MM.1S (cell line): ENCODE data around the gene UIMC1.
"Not testable (repeated sequence)": the region's sequence is repeated elsewhere in the genome, so short reads cannot be mapped to it uniquely, and the experiment has no call there.

Experiments
- DNase-seq: peaks from one replicate; pipeline ENCODE4 v3.0.0-alpha.2; 2015
- H2AFZ ChIP-seq: fragments of 300-600 bp; sonication (generic); 2 replicates; pipeline ENCODE4 v1.6.0; 2016; ENCODE audit warnings: antibody characterized with exemption, low read length
- H3F3A ChIP-seq: fragments of 300-600 bp; sonication (generic); 2 replicates; pipeline ENCODE4 v1.6.1; 2016; ENCODE audit warnings: mild to moderate bottlenecking, antibody characterized with exemption, low read length, moderate library complexity, mixed read lengths; ENCODE audit not compliant: insufficient read depth
- H3K27ac ChIP-seq: fragments of 300-600 bp; sonication (generic); 2 replicates; pipeline ENCODE4 v1.5.1; 2016; ENCODE audit warnings: mild to moderate bottlenecking, low read length
- H3K27me3 ChIP-seq: fragments of 300-600 bp; sonication (generic); replicated peaks from 2 replicates; pipeline ENCODE4 v1.6.0; 2016; ENCODE audit warnings: low read length; ENCODE audit not compliant: insufficient read depth
- H3K36me3 ChIP-seq: fragments of 300-600 bp; sonication (generic); replicated peaks from 2 replicates; pipeline ENCODE4 v1.6.1; 2016; ENCODE audit warnings: mild to moderate bottlenecking, low read length, mixed read lengths; ENCODE audit not compliant: insufficient read depth
- H3K4me1 ChIP-seq: fragments of 300-600 bp; sonication (generic); 2 replicates; pipeline ENCODE4 v1.6.1; 2016; ENCODE audit warnings: low read length, mixed read lengths
- H3K4me2 ChIP-seq: fragments of 300-600 bp; sonication (generic); 2 replicates; pipeline ENCODE4 v1.6.0; 2016; ENCODE audit warnings: low read depth, low read length
- H3K4me3 ChIP-seq: fragments of 300-600 bp; sonication (generic); 2 replicates; pipeline ENCODE4 v1.5.1; 2016; ENCODE audit warnings: low read length, mixed read lengths
- H3K79me2 ChIP-seq: fragments of 300-600 bp; sonication (generic); 2 replicates; pipeline ENCODE4 v1.6.1; 2016; ENCODE audit warnings: mixed run types, low read length, mixed read lengths
- H3K9ac ChIP-seq: fragments of 300-600 bp; sonication (generic); 2 replicates; pipeline ENCODE4 v1.6.1; 2016; ENCODE audit warnings: low read length, mixed read lengths
- H3K9me2 ChIP-seq: fragments of 300-600 bp; sonication (generic); replicated peaks from 2 replicates; pipeline ENCODE4 v1.6.1; 2016; ENCODE audit warnings: mild to moderate bottlenecking, low read length, mixed read lengths; ENCODE audit not compliant: insufficient read depth
- H3K9me3 ChIP-seq: fragments of 300-600 bp; sonication (generic); replicated peaks from 2 replicates; pipeline ENCODE4 v1.6.1; 2016; ENCODE audit warnings: mild to moderate bottlenecking, low read length, mixed read lengths; ENCODE audit not compliant: insufficient read depth
- H4K20me1 ChIP-seq: fragments of 300-600 bp; sonication (generic); 2 replicates; pipeline ENCODE4 v1.6.1; 2016; ENCODE audit warnings: mild to moderate bottlenecking, low read length, moderate library complexity, mixed read lengths; ENCODE audit not compliant: insufficient read depth
- EZH2 ChIP-seq: fragments of 300-600 bp; sonication (generic); optimal IDR thresholded peaks from 2 replicates; pipeline ENCODE3; 2017; ENCODE audit warnings: low read depth, mild to moderate bottlenecking, antibody characterized with exemption, low read length, mixed read lengths
- EZH2phosphoT487 ChIP-seq: fragments of 300-600 bp; sonication (generic); IDR thresholded peaks from 2 replicates; pipeline ENCODE4 v1.6.1; 2018; ENCODE audit warnings: antibody characterized with exemption, low read length
- TF ChIP-seq, protein P1 (sequence below): fragments of 300-600 bp; sonication (generic); IDR thresholded peaks from 2 replicates; pipeline ENCODE4 v1.5.1; 2016; ENCODE audit warnings: antibody characterized with exemption, low read length, mixed read lengths

The UIMC1 gene

DNA sequence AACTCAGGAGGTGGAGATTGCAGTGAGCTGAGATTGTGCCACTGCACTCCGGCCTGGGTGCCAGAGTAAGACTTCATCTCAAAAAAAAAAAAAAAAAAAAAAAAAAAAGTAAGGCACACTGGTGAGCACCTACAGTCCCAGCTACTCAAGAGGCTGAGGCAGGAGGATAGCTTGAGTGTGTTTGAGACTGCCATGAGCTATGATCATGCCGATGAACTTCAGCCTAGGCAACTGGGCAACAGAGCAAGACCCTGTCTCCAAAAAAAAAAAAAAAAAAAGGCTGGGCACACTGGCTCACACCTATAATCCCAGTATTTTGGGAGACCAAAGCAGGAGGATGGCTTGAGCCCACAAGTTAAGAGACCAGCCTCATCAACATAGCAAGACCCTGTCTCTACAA is 20.3 kb downstream of the UIMC1 start:
- no peak overlapping the region for H3K9ac ChIP-seq
- H3K4me2 ChIP-seq, result no peak overlapping the region; the same call in 1 of the 2 replicates
- TF ChIP-seq EZH2 (no peak), EZH2phosphoT487 (no peak)
- TF ChIP-seq, protein P1, sequence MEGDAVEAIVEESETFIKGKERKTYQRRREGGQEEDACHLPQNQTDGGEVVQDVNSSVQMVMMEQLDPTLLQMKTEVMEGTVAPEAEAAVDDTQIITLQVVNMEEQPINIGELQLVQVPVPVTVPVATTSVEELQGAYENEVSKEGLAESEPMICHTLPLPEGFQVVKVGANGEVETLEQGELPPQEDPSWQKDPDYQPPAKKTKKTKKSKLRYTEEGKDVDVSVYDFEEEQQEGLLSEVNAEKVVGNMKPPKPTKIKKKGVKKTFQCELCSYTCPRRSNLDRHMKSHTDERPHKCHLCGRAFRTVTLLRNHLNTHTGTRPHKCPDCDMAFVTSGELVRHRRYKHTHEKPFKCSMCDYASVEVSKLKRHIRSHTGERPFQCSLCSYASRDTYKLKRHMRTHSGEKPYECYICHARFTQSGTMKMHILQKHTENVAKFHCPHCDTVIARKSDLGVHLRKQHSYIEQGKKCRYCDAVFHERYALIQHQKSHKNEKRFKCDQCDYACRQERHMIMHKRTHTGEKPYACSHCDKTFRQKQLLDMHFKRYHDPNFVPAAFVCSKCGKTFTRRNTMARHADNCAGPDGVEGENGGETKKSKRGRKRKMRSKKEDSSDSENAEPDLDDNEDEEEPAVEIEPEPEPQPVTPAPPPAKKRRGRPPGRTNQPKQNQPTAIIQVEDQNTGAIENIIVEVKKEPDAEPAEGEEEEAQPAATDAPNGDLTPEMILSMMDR, result no peak
- H3K9me3 ChIP-seq, result no peaks in the 10 kb centered on the region
- no peaks in the 10 kb centered on the region; the same call in 1 of the 2 replicates for H3K36me3 ChIP-seq
- H3K9me2 ChIP-seq, result no peaks in the 10 kb centered on the region
- no peak overlapping the region for H3K4me3 ChIP-seq
- H3K27ac ChIP-seq, result peak overlapping the region; percentile 45; the same call in 1 of the 2 replicates
- DNase-seq, result no peak
- H3K27me3 ChIP-seq, result no peaks in the 10 kb centered on the region
- H3K79me2 ChIP-seq, result peaks cover 93% of the 10 kb centered on the region
- peaks cover 13% of the 10 kb centered on the region for H3K4me1 ChIP-seq
- H2AFZ ChIP-seq, result no peak overlapping the region
- no peaks in the 10 kb centered on the region; the same call in 1 of the 2 replicates for H4K20me1 ChIP-seq
- H3F3A ChIP-seq, result peaks cover 4% of the 10 kb centered on the region; the same call in 1 of the 2 replicates

- H3K4me2 ChIP-seq, result peak overlapping the region; percentile 48; the same call in 1 of the 2 replicates
Observed at GRCh38 chr5:176985516-176985915, 21.1 kb downstream of the UIMC1 start.

DNA sequence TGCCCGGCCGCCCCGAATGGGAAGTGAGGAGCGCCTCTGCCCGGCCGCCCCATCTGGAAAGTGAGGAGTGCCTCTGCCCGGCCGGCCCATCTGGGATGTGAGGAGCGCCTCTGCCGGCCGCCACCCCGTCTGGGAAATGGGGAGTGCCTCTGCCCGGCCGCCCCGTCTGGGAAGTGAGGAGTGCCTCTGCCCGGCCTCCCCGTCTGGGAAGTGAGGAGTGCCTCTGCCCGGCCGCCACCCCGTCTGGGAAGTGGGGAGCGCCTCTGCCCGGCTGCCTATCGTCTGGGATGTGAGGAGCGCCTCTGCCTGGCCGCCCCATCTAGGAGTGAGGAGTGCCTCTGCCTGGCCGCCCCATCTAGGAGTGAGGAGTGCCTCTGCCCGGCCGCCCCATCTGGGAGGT is 22.4 kb downstream of the UIMC1 start:
- not testable (repeated sequence) for H3K9me2 ChIP-seq, H3K27ac ChIP-seq, H3K9ac ChIP-seq, H4K20me1 ChIP-seq, H3K9me3 ChIP-seq, H3K4me3 ChIP-seq, H3K4me2 ChIP-seq, H3F3A ChIP-seq, DNase-seq, H2AFZ ChIP-seq, H3K27me3 ChIP-seq, H3K36me3 ChIP-seq
- H3K4me1 ChIP-seq, result peaks cover 13% of the 10 kb centered on the region
- peaks cover 90% of the 10 kb centered on the region for H3K79me2 ChIP-seq

More at GRCh38 chr5:176985516-176985915, 21.1 kb downstream of the UIMC1 start:
- TF ChIP-seq EZH2 (no peak), EZH2phosphoT487 (no peak)
- TF ChIP-seq, protein P1, result no peak
- Histone ChIP-seq H3K4me1 (peaks cover 13% of the 10 kb centered on the region), H2AFZ (no peak overlapping the region), H3K79me2 (peaks cover 94% of the 10 kb centered on the region), H3K9me3 (no peaks in the 10 kb centered on the region), H3K27ac (peak overlapping the region; percentile 45; the same call in 1 of the 2 replicates), H3K9ac (no peak overlapping the region), H3K9me2 (no peaks in the 10 kb centered on the region), H3K27me3 (no peaks in the 10 kb centered on the region), H3F3A (peaks cover 4% of the 10 kb centered on the region; the same call in 1 of the 2 replicates), H4K20me1 (no peaks in the 10 kb centered on the region), H3K4me3 (no peak overlapping the region), H3K36me3 (no peaks in the 10 kb centered on the region; the same call in 1 of the 2 replicates)
- peak; percentile 64 for DNase-seq

- Histone ChIP-seq H3K4me1 (peaks cover 13% of the 10 kb centered on the region), H3K79me2 (peaks cover 90% of the 10 kb centered on the region)
- H4K20me1 ChIP-seq, H2AFZ ChIP-seq, H3K9ac ChIP-seq, H3K9me3 ChIP-seq, H3F3A ChIP-seq, H3K36me3 ChIP-seq, H3K9me2 ChIP-seq, DNase-seq, H3K4me2 ChIP-seq, H3K27me3 ChIP-seq, H3K4me3 ChIP-seq, H3K27ac ChIP-seq: not testable (repeated sequence)
Observed at GRCh38 chr5:176983593-176983992, 23.0 kb downstream of the UIMC1 start.

- not testable (repeated sequence) for H3K27ac ChIP-seq, H3F3A ChIP-seq, H3K36me3 ChIP-seq, H3K9me3 ChIP-seq, H3K4me3 ChIP-seq, H3K9ac ChIP-seq, H2AFZ ChIP-seq, H3K9me2 ChIP-seq, H4K20me1 ChIP-seq, DNase-seq, H3K27me3 ChIP-seq, H3K4me2 ChIP-seq
- Histone ChIP-seq H3K4me1 (peaks cover 13% of the 10 kb centered on the region), H3K79me2 (peaks cover 89% of the 10 kb centered on the region)
Observed at GRCh38 chr5:176983112-176983511, 23.5 kb downstream of the UIMC1 start.
